CD4-positive, alpha-beta T cell treated with Interleukin-12 subunit alpha and Interleukin-12 subunit beta, for 1 hour (primary cell): Measurements from ENCODE around the gene FOXE1.

Source experiments
- DNase-seq: peaks from one replicate; pipeline ENCODE4 v3.0.0-alpha.2; 2020

FOXE1 gene

GRCh38 chr9:97853056-97853843, at the start of gene FOXE1:
Gene FOXE1, plus strand, starts transcription at chr9:97853226. Its CDS starts 689 bp downstream, at chr9:97853915.
- DNase-seq: no peak

- no peak for DNase-seq
Observed at GRCh38 chr9:97804059-97804365, 49.0 kb upstream of the FOXE1 start.

GRCh38 chr9:97806721-97807120, 46.3 kb upstream of the FOXE1 start:
- DNase-seq: no peak

- DNase-seq: no peak
Observed at GRCh38 chr9:97807681-97808080, 45.3 kb upstream of the FOXE1 start.

- DNase-seq: no peak
Observed at GRCh38 chr9:97808415-97808814, 44.6 kb upstream of the FOXE1 start.

GRCh38 chr9:97808972-97809371, 44.1 kb upstream of the FOXE1 start:
- DNase-seq: no peak

GRCh38 chr9:97809666-97810344, 43.2 kb upstream of the FOXE1 start:
- DNase-seq: no peak

GRCh38 chr9:97811533-97812246, 41.3 kb upstream of the FOXE1 start:
- no peak for DNase-seq

GRCh38 chr9:97812247-97812543, 40.8 kb upstream of the FOXE1 start:
- DNase-seq: no peak

GRCh38 chr9:97813072-97813471, 40.0 kb upstream of the FOXE1 start:
- no peak for DNase-seq

GRCh38 chr9:97819735-97820134, 33.3 kb upstream of the FOXE1 start:
- no peak for DNase-seq

- no peak for DNase-seq
Observed at GRCh38 chr9:97820373-97820772, 32.7 kb upstream of the FOXE1 start.

- no peak for DNase-seq
Observed at GRCh38 chr9:97830884-97831829, 21.9 kb upstream of the FOXE1 start.

- no peak for DNase-seq
Observed at GRCh38 chr9:97831843-97832636, 21.0 kb upstream of the FOXE1 start.

- DNase-seq: no peak
Observed at GRCh38 chr9:97840521-97840920, 12.5 kb upstream of the FOXE1 start.

GRCh38 chr9:97842960-97843359, 10.1 kb upstream of the FOXE1 start:
- DNase-seq: no peak

- no peak for DNase-seq
Observed at GRCh38 chr9:97845130-97845529, 7.9 kb upstream of the FOXE1 start.

- DNase-seq: no peak
Observed at GRCh38 chr9:97845763-97846162, 7.3 kb upstream of the FOXE1 start.

- DNase-seq: no peak
Observed at GRCh38 chr9:97846347-97846746, 6.7 kb upstream of the FOXE1 start.

GRCh38 chr9:97847474-97848214, 5.4 kb upstream of the FOXE1 start:
- DNase-seq: no peak

- DNase-seq: no peak
Observed at GRCh38 chr9:97848215-97848479, 4.9 kb upstream of the FOXE1 start.
